Measurements from ENCODE around the gene ATP2A1. TPM values are rescaled to one million over a fixed set of nuclear protein-coding genes. Genes with fewer than 3 reads are reported as not detected.
A peak's percentile ranks its signal among the peaks of the same experiment; 100 is the strongest.

The ATP2A1 gene
- polyA plus RNA-seq (2012; ENCODE audit: insufficient read depth, insufficient read length) = 5.8 TPM

GRCh38 chr16:28878083-28878926 is at the start of gene ATP2A1:
TSS of gene ATP2A1 (plus strand) at chr16:28878488. CDS start at chr16:28878672, 184 bp downstream.
- no peak for DNase-seq (ENCODE audit: low read depth, low spot score)

GRCh38 chr16:28829747-28830146 is 48.5 kb upstream of the ATP2A1 start:
- no peak overlapping the region for H3K4me3 ChIP-seq (ENCODE audit: low read length)
- DNase-seq (ENCODE audit: low read depth, low spot score) = no peak

More at GRCh38 chr16:28878083-28878926, at the start of gene ATP2A1:
- H3K4me3 ChIP-seq (ENCODE audit: low read length) = peak within 1 kb of the TSS; percentile 84

- DNase-seq (ENCODE audit: low read depth, low spot score) = no peak
- H3K4me3 ChIP-seq (ENCODE audit: low read length) = no peak overlapping the region
Observed at GRCh38 chr16:28830531-28830930, 47.8 kb upstream of the ATP2A1 start.

DNA sequence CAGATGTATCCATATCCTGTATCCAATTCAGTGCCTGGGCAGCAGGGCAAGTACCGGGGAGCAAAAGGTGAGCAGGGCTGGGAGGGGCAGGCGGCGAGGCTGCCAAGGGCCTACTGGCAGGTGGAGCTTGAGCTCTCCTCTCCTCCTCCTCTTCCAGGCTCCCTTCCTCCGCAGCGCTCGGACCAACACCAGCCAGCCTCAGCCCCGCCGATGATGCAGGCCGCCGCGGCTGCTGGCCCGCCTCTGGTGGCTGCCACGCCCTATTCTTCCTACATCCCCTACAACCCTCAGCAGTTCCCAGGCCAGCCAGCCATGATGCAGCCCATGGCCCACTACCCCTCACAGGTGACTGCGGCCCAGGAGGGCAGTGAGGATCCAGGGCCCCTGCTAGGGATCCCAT is 43.9 kb upstream of the ATP2A1 start:
- no peak for DNase-seq (ENCODE audit: low read depth, low spot score)
- no peak overlapping the region for H3K4me3 ChIP-seq (ENCODE audit: low read length)

DNA sequence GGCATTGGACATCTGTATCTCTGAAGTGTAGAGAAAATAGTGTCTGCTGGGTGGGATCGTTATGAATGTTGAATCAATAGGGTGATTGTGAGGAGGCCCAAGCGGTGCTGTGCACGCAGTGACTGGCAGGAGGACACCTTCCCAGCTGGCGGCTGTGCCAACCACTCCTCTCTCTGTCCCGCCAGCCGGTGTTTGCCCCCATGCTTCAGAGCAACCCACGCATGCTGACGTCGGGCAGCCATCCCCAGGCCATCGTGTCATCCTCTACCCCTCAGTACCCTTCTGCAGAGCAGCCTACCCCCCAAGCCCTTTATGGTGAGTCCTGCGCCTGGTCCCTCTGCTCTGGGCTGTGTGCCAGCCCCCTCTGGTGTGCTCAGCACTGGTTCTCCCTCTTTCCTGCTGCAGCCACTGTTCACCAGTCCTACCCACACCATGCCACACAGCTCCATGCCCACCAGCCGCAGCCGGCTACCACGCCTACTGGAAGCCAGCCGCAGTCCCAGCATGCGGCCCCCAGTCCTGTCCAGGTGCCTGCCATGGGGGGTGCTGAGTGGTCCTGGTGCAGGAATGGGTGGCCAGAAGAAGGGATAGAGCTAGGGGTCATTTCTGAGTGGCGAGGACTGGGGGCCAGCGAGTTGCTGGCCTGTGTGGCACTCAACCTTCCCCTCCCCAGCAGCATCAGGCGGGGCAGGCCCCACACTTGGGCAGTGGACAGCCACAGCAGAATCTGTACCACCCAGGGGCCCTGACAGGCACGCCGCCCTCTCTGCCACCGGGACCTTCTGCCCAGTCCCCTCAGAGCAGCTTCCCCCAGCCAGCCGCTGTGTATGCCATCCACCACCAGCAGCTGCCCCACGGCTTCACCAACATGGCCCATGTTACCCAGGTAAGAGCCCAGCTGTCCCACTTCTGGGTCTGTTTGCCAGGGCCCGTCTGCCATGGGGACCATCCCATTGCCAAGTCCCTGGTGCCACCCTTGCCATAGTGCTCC is 43.1 kb upstream of the ATP2A1 start:
- no peak overlapping the region for H3K4me3 ChIP-seq (ENCODE audit: low read length)
- DNase-seq (ENCODE audit: low read depth, low spot score) = no peak

GRCh38 chr16:28835864-28836760 is 42.2 kb upstream of the ATP2A1 start:
- no peak for DNase-seq (ENCODE audit: low read depth, low spot score)
- H3K4me3 ChIP-seq (ENCODE audit: low read length) = no peak overlapping the region

DNA sequence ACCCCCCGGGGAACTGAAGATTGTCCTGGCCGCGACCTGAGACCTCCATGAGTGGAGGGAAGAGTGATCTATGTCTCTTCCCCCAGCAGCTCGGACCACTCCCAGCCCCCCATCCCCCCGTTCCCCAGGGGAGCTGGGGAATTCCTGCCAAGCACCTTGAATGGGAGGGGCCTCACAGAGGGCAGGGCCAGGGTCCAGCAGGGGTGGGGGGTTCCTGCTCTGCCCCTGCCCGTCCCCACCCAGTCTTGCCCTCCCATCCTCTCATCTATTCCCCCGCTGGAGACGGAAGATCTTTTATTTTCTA is 41.6 kb upstream of the ATP2A1 start:
- DNase-seq (ENCODE audit: low read depth, low spot score) = no peak
- no peak overlapping the region for H3K4me3 ChIP-seq (ENCODE audit: low read length)

GRCh38 chr16:28837672-28838557 is 40.4 kb upstream of the ATP2A1 start:
- DNase-seq (ENCODE audit: low read depth, low spot score) = no peak
- H3K4me3 ChIP-seq (ENCODE audit: low read length) = no peak overlapping the region

GRCh38 chr16:28838558-28838918 is 39.8 kb upstream of the ATP2A1 start:
- DNase-seq (ENCODE audit: low read depth, low spot score) = no peak
- no peak overlapping the region for H3K4me3 ChIP-seq (ENCODE audit: low read length)

DNA sequence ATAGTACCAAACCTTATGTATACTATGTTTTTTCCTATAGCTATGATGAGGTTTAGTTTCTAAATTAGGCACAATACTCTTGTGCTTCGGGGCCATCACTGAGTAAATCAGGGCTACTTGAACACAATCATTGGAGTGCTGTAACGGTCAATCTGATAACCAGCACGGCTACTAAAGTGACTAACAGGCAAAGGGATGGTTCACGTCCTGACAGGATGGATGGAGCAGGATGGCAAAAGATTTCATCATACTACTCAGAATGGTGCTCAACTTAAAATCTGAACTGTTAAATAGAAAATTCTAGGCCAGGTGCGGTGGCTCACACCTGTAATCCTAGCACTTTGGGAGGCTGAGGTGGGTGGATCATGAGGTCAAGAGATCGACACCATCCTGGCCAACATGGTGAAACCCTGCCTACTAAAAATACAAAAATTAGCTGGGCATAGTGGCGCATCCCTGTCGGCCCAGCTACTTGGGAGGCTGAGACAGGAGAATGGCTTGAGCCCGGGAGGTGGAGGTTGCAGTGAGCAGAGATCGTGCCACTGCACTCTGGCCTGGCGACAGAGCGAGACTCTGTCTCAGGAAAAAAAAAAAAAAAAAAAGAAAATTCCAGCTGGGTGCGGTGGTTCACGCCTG is 39.2 kb upstream of the ATP2A1 start:
- DNase-seq (ENCODE audit: low read depth, low spot score) = no peak
- H3K4me3 ChIP-seq (ENCODE audit: low read length) = no peak overlapping the region

DNA sequence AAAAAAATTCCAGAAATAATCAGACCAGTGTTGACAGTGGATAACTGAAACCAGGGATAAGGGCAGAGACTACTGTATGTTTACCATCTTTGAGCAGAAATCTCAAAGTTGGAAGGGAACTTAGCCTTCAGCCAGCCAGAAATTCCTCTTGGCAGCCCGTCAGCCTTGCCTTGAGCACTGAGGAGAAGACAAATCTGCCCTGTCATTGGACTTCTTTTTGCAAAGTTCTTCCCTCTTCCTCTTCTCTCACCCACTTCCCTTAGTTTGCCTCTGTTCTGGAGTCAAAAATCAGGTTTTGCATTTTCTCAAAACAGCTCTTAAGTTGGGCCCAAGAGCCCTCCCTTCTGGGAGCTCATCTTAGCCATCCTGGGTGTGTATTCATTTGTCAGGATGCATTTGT is 38.4 kb upstream of the ATP2A1 start:
- H3K4me3 ChIP-seq (ENCODE audit: low read length) = no peak overlapping the region
- no peak for DNase-seq (ENCODE audit: low read depth, low spot score)

DNA sequence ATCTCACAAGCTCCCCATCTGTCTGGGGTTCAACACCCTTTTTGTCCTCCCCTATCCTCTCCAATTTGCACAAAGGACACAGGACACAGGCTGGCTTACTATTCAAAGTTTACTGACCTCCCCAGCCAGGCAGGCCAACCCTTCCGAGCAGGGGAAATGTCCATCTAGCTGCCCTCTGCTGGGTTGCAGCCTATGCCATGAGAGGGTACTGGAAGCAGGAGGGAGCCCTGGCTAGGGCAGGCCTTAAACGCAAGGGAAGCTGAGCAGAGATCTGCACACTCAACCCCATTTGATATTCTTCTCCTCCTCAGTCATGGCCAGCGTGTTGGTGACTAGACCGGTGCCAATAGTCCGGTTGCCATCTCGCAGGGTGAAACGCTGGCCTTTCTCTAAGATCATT is 35.6 kb upstream of the ATP2A1 start:
- H3K4me3 ChIP-seq (ENCODE audit: low read length) = no peak overlapping the region
- DNase-seq (ENCODE audit: low read depth, low spot score) = no peak

GRCh38 chr16:28843766-28844165 is 34.5 kb upstream of the ATP2A1 start:
- no peak for DNase-seq (ENCODE audit: low read depth, low spot score)
- H3K4me3 ChIP-seq (ENCODE audit: low read length) = no peak overlapping the region

- DNase-seq (ENCODE audit: low read depth, low spot score) = no peak
- no peak overlapping the region for H3K4me3 ChIP-seq (ENCODE audit: low read length)
Observed at GRCh38 chr16:28844226-28844885, 33.9 kb upstream of the ATP2A1 start.

DNA sequence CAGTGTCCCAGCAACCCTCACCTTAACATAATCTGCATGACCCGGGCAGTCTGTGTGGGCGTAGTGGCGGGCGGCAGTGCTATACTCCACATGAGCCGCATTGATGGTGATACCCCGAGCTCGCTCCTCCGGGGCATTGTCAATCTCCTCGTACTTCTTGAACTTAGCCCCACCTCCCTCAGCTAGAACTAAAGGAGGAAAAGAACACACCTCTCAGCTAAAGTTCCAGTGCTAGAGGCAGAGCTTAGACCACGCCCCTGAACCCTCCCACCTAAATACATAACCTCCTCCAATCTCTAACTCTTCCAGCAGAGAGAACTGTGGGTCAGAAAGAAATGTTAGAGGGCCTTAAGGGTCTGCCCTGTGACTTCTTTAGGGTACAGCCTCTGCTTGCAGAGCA is 33.0 kb upstream of the ATP2A1 start:
- H3K4me3 ChIP-seq (ENCODE audit: low read length) = peak overlapping the region; percentile 99
- DNase-seq (ENCODE audit: low read depth, low spot score) = peak; percentile 88

DNA sequence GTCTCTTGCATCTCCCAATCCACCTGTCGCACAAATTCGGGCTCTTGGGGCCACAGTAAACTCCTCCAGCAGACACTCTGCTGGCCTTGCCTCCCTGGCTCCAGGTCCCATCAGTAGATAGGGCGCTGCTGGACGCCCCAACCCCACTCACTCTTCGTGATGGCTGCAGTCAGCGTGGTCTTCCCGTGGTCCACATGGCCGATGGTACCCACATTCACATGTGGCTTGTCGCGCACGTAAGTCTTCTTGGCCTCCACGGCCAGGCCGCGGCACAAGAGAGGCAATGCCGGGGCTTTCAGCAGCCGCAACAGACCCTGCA is 32.6 kb upstream of the ATP2A1 start:
- no peak for DNase-seq (ENCODE audit: low read depth, low spot score)
- peak overlapping the region; percentile 99 for H3K4me3 ChIP-seq (ENCODE audit: low read length)

DNA sequence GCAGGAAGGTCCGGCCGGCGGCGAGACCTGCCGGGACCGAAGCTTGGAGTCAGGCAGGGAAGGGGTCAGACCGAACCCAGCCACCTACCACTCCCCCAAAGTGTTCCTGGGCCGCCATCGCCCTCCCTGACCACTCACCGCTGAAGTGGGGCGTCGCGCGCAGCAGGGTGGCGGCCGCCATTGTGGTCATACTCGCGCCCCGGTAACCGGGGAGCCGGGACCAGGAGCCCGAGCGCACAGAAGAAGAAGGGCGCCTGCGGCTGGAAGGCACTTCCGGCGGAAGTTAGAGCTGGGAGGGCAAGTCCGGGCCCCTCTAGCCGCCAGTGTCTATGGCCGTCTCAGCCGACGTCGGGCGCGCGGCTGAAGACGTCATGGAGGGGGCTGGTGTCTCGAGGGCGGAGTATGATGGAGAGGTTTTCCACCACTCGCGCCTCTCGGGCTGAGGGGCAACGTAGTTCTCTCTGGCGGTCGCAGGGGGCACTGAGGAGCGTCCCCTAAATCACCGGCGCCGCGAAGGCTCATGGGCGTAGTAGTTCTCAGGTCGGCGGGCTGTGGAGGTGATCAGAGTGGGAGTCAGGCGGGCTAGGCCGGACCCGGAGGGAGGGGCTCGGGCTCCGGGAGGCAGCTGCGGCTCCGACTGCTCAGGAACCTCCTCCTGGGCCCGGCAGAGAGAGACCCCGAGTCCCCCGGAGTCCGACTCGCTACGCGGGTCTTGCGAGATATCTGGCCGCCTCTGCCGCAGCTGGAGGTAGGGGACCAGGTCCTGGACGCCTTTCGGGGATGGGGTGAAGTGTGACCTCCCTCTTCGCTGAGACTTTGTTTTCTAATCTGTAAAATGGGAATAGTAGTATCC is 32.0 kb upstream of the ATP2A1 start, which contains the start of gene TUFM:
TSS of gene TUFM (minus strand) at position 269 of the 853 bp plus-strand sequence. CDS start at position 190, 79 bp downstream.
- peak; percentile 98 for DNase-seq (ENCODE audit: low read depth, low spot score)
- peak within 1 kb of the TSS; percentile 99 for H3K4me3 ChIP-seq (ENCODE audit: low read length)

Data from Jurkat, Clone E6-1 (cell line).